H1 (cell line): ENCODE data around the gene TEX29. TPM values are rescaled to one million over a fixed set of nuclear protein-coding genes. Genes with fewer than 3 reads are reported as not detected.

Source experiments
- BACH1 ChIP-seq: IDR thresholded peaks from 2 replicates; pipeline ENCODE4 v1.6.1; 2012; ENCODE audit warnings: low read length, improper control_type of control experiment
- CHD2 ChIP-seq: IDR thresholded peaks from 2 replicates; pipeline ENCODE4 v1.6.1; 2012; ENCODE audit warnings: low read length, improper control_type of control experiment
- EGR1 ChIP-seq: IDR thresholded peaks from 2 replicates; pipeline ENCODE4 v1.6.1; 2011; ENCODE audit warnings: low read depth, low read length, borderline replicate concordance
- GABPA ChIP-seq: IDR thresholded peaks from 2 replicates; pipeline ENCODE4 v1.6.1; 2011; ENCODE audit warnings: mild to moderate bottlenecking, low read length, moderate library complexity, borderline replicate concordance; ENCODE audit not compliant: insufficient read depth
- HDAC2 ChIP-seq, 2 experiments: fragments of 300-600 bp in 1 of 2; sonication (generic) in 1 of 2; IDR thresholded peaks; 2 replicates each; pipeline ENCODE4 v1.6.1; 2011 to 2012; ENCODE audit warnings: low read depth in 2 of 2, low read length in 2 of 2, mild to moderate bottlenecking in 2 of 2, moderate library complexity in 2 of 2, borderline replicate concordance in 1 of 2, inconsistent platforms in 1 of 2
- HDAC6 ChIP-seq: IDR thresholded peaks from one replicate; pipeline ENCODE4 v1.7.1; 2012; ENCODE audit warnings: low read depth, mild to moderate bottlenecking, inconsistent platforms, low read length, moderate library complexity
- NANOG ChIP-seq: IDR thresholded peaks from 2 replicates; pipeline ENCODE4 v1.6.1; 2011; ENCODE audit warnings: low read length, low read depth, mild to moderate bottlenecking, inconsistent platforms; ENCODE audit not compliant: insufficient read depth, poor library complexity, severe bottlenecking
- RAD21 ChIP-seq, 2 experiments: IDR thresholded peaks in 1 of 2; conservative IDR thresholded peaks in 1 of 2; 2 replicates each; pipeline ENCODE4 v1.6.1; 2011; ENCODE audit warnings: low read depth in 2 of 2, low read length in 2 of 2, improper control_type of control experiment in 1 of 2, inconsistent platforms in 1 of 2, mild to moderate bottlenecking in 1 of 2, moderate library complexity in 1 of 2
- SAP30 ChIP-seq: fragments of 300-600 bp; sonication (generic); IDR thresholded peaks from 2 replicates; pipeline ENCODE4 v1.7.1; 2012; ENCODE audit warnings: low read length, moderate library complexity, mild to moderate bottlenecking, inconsistent platforms; ENCODE audit not compliant: insufficient read depth, insufficient replicate concordance
- ZNF274 ChIP-seq: IDR thresholded peaks from 2 replicates; pipeline ENCODE4 v1.7.0; 2012; ENCODE audit warnings: low read length, borderline replicate concordance; ENCODE audit errors: extremely low read depth
- polyA plus RNA-seq, 7 experiments: library from polyadenylated mRNA; depleted of rRNA in 3 of 7; stranded (reverse) in 5 of 7; unstranded in 2 of 7; fragments of >200 nt in 5 of 7; fragments of 200-250 nt in 2 of 7; gene quantifications; 1 replicate in 5 of 7; 2 replicates in 1 of 7; 4 replicates in 1 of 7; pipeline versions ENCODE4 v1.2.1 to v1.2.3, GENCODE V29; 2011 to 2013; ENCODE audit warnings: missing spikeins in 2 of 7, mixed read lengths in 2 of 7
- total RNA-seq: library from RNA; stranded (reverse); fragmentation: NEBNext Ultra II Directional; extraction: Animal tissue kit (Norgen Biotek cat#: 25700); gene quantifications from 2 replicates; pipeline ENCODE4 v1.2.1, GENCODE V29; 2021

Gene TEX29
- total and polyA plus RNA-seq, 2 of the 8 experiments (the other 6 are each of a cell fraction or from before 2014, with no cell fraction given) = 0.08 TPM; not detected in 1

GRCh38 chr13:111359930-111360329, 39.5 kb downstream of the TEX29 start (continued):
- TF ChIP-seq HDAC6 = no peak
- no peak for TF ChIP-seq EGR1
- TF ChIP-seq HDAC2 (IDR thresholded peaks at IDR 0.05; ENCODE audit: borderline replicate concordance in 1 of 2, low read depth in 2 of 2, low read length in 2 of 2) = no peak
- TF ChIP-seq ZNF274 = no peak
- TF ChIP-seq SAP30 = no peak
- no peak for TF ChIP-seq GABPA
- no peak for TF ChIP-seq NANOG
- TF ChIP-seq CHD2 = no peak
- TF ChIP-seq RAD21 (IDR thresholded peaks at IDR 0.05 in 1 of 2, conservative IDR thresholded peaks at IDR 0.05 in 1 of 2; ENCODE audit: low read depth in 2 of 2, low read length in 2 of 2) = no peak
- no peak for TF ChIP-seq BACH1
